Breast epithelium (tissue), 3 donors: Measurements from ENCODE around the gene FRG1.
"Not testable (repeated sequence)": the region's sequence is repeated elsewhere in the genome, so short reads cannot be mapped to it uniquely, and the experiment has no call there.

ENCODE experiments used
- CTCF ChIP-seq, 3 donors: fragments of 450-650 bp; IDR thresholded peaks; one replicate each; pipeline ENCODE4 v1.5.1; 2016 to 2017; ENCODE audit warnings: antibody characterized with exemption in 3 of 3, mild to moderate bottlenecking in 3 of 3, moderate library complexity in 3 of 3
- POLR2A ChIP-seq: fragments of 450-650 bp; IDR thresholded peaks from one replicate; pipeline ENCODE4 v1.6.1; 2016; ENCODE audit warnings: antibody characterized with exemption, mild to moderate bottlenecking, moderate library complexity

GRCh38 chr4:189926742-189927141, 13.9 kb upstream of the FRG1 start:
- TF ChIP-seq CTCF (IDR thresholded peaks at IDR 0.05); POLR2A: not testable (repeated sequence)
